ENCODE measurements around the gene MRPL49. TPM values are rescaled to one million over a fixed set of nuclear protein-coding genes. Genes with fewer than 3 reads are reported as not detected.
A peak's percentile ranks its signal among the peaks of the same experiment; 100 is the strongest.
"Not testable (repeated sequence)": the region's sequence is repeated elsewhere in the genome, so short reads cannot be mapped to it uniquely, and the experiment has no call there.

The MRPL49 gene
- polyA plus RNA-seq, 3 donors from 2014 or later: 98.3 to 113 (median 105) TPM

GRCh38 chr11:65117206-65118096, 4.7 kb upstream of the MRPL49 start, which contains the start of gene ZNHIT2:
Gene ZNHIT2, minus strand, starts transcription at chr11:65117701. Its CDS starts 48 bp downstream, at chr11:65117653.
- Mint-ChIP-seq H3K27me3 (ENCODE audit: low read depth in 3 of 3) (peaks cover 16 to 24% (median 17%) of the 10 kb centered on the region in 3 donors), H3K9me3 (no peaks in the 10 kb centered on the region), H3K4me3 (peak within 1 kb of the TSS; percentile 86 to 90 (median 88)), H3K4me1 (peaks cover 52 to 59% of the 10 kb centered on the region in 2 donors), H3K36me3 (peaks cover 3 to 17% (median 9%) of the 10 kb centered on the region in 3 donors), H3K27ac (peak within 1 kb of the TSS; percentile 87 to 99 (median 95))
- peak; percentile 100 for DNase-seq

- Mint-ChIP-seq H3K4me1 (peaks cover 52 to 61% of the 10 kb centered on the region in 2 donors), H3K36me3 (peaks cover 3 to 17% (median 9%) of the 10 kb centered on the region in 3 donors), H3K4me3 (peak overlapping the region; percentile 86 to 90 (median 88)), H3K27ac (peak overlapping the region; percentile 87 to 99 (median 95)), H3K9me3 (no peaks in the 10 kb centered on the region), H3K27me3 (ENCODE audit: low read depth in 3 of 3) (peaks cover 11 to 22% (median 17%) of the 10 kb centered on the region in 3 donors)
- DNase-seq: no peak
Measured at GRCh38 chr11:65118097-65118837, 3.9 kb upstream of the MRPL49 start.

DNA sequence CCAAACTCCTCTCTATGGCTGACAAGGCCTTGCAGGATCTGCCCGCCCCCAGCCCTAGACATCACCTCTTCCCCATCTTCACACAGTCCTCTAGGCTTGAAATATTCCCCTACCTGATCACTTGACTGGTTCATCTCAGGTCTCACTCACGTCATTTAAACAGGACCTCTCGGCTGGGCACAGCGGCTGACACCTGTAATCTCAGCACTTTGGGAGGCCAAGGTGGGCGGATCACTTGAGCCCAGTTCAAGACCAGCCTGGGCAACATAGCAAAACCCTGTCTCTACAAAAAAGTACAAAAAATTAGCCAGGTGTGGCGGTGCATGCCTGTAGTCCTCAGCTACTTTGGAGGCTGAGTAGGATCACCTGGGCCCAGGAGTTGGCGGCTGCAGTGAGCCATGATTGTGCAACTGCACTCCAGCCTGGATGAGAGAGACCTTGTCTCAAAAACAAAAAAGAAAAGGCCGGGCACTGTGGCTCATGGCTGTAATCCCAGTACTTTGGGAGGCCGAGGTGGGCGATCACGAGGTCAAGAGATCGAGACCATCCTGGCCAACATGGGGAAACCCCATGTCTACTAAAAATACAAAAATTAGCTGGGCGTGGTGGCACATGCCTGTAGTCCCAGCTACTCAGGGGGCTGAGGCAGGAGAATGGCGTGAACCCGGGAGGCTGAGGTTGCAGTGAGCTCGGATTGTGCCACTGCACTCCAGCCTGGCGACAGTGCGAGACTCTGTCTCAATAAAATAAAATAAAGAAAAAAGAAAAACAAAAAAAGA, 3.0 kb upstream of the MRPL49 start:
- DNase-seq, H3K9me3 Mint-ChIP-seq: not testable (repeated sequence)
- Mint-ChIP-seq H3K4me1 (peaks cover 47 to 56% of the 10 kb centered on the region in 2 donors), H3K4me3 (peak overlapping the region in 2 of 5 donors; percentile 9 to 100), H3K36me3 (peaks cover 3 to 17% (median 9%) of the 10 kb centered on the region in 3 donors), H3K27ac (peak overlapping the region; percentile 91 to 99 (median 95)), H3K27me3 (ENCODE audit: low read depth in 3 of 3) (peaks cover 11 to 21% (median 17%) of the 10 kb centered on the region in 3 donors)

- Mint-ChIP-seq H3K36me3 (peaks cover 3 to 17% (median 9%) of the 10 kb centered on the region in 3 donors), H3K27me3 (ENCODE audit: low read depth in 3 of 3) (peaks cover 13 to 21% (median 17%) of the 10 kb centered on the region in 3 donors), H3K4me3 (peak overlapping the region; percentile 9 to 100 (median 29)), H3K4me1 (peaks cover 46 to 59% of the 10 kb centered on the region in 2 donors), H3K9me3 (no peaks in the 10 kb centered on the region), H3K27ac (peak overlapping the region; percentile 68 to 99 (median 80))
- no peak for DNase-seq
Measured at GRCh38 chr11:65119670-65119995, 2.5 kb upstream of the MRPL49 start.

DNA sequence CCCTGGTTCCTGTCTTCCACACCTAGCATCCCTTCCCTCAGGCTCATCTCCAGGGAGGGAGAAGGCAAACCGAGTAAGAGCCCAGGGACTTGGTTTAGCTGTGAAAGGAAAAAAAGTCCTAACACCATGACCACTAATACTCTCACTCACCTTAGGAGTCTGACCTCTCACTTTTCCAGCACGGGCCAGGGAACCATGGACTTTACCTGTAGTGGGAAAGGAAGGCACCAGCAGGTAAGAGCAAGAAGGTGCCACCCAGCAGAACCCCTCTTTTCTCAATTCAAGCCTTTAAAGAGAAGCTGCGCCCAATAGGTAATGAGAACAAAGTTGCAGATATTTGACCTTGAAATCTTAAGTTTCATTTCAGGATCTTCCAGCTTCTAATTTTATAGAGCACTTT, 1.3 kb upstream of the MRPL49 start:
- Mint-ChIP-seq H3K36me3 (peaks cover 3 to 17% (median 9%) of the 10 kb centered on the region in 3 donors), H3K27me3 (ENCODE audit: low read depth in 3 of 3) (peaks cover 13 to 21% (median 17%) of the 10 kb centered on the region in 3 donors), H3K4me1 (peaks cover 40 to 59% of the 10 kb centered on the region in 2 donors)

DNA sequence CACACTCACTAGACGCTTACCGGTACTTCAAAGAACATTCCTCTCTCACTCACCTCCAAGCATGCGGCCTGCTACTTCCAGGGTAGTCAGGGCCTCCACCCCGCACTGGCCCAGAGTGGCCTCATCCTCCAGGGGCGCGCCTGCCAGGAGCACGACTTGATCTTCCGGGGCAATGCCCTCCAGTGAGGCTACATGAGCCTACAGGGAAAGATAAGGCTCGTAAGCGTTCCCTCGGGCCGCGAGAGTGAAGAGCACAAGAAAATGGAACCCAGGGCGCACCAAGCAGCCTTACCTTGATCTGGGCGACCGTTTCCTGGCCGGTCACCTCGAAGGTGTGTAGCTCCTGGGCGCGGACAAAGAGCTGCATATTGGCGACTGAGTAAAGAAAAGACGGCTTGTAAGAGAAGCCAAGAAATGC, 665 bp upstream of the MRPL49 start:
- peak in 2 of 3 donors; percentile 24 to 30 for DNase-seq

More for the DNA sequence above, 1.3 kb upstream of the MRPL49 start:
- H3K27ac Mint-ChIP-seq: peak overlapping the region; percentile 98 to 100 (median 100)
- no peaks in the 10 kb centered on the region for H3K9me3 Mint-ChIP-seq
- H3K4me3 Mint-ChIP-seq: peak overlapping the region; percentile 98 to 100 (median 100)
- no peak for DNase-seq

DNA sequence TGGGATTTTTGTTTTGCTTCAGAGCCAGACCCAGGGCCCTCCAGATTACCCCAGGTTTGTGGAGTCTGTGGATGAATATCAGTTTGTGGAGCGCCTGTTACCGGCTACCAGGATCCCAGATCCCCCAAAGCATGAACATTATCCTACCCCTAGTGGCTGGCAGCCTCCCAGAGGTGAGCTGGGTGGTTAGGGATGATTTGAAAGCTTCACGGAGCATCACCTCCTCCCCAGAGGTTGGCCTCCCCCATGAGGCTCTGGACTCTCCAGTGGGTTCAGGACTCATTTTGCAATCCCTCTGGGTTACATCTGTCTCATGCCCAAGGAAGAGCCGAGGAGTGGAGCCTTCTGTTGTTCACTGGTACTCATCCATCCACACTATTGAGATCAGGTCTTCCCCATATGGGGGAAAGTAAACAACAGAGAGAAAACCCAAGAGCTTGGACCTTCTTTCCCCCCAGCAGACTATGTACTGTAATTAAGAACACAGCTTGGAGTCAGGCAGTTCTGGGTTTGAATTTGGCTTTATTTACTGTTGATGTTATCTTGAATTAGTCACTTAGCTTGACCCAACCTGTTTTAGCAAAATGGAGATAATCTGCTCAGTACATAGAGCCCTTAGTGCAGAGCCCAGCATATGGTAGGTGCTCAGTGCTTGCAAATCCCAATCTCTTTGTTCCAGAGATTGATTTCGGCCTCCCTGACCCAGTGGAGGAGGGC, 2.5 kb downstream of the MRPL49 start:
- Mint-ChIP-seq H3K27me3 (ENCODE audit: low read depth in 3 of 3) (peaks cover 4 to 10% (median 6%) of the 10 kb centered on the region in 3 donors), H3K36me3 (peaks cover 0 to 23% (median 9%) of the 10 kb centered on the region in 3 donors), H3K4me3 (peak overlapping the region in 4 of 5 donors; percentile 36 to 57 (median 48)), H3K27ac (peak overlapping the region in 3 of 6 donors; percentile 27 to 80 (median 52)), H3K9me3 (no peaks in the 10 kb centered on the region), H3K4me1 (peaks cover 24 to 43% of the 10 kb centered on the region in 2 donors)
- DNase-seq: no peak

More for the DNA sequence above, 665 bp upstream of the MRPL49 start:
- H3K9me3 Mint-ChIP-seq: no peaks in the 10 kb centered on the region
- peaks cover 3 to 19% (median 10%) of the 10 kb centered on the region in 3 donors for H3K36me3 Mint-ChIP-seq
- peak overlapping the region; percentile 98 to 100 (median 100) for H3K27ac Mint-ChIP-seq
- peaks cover 37 to 59% of the 10 kb centered on the region in 2 donors for H3K4me1 Mint-ChIP-seq
- H3K27me3 Mint-ChIP-seq (ENCODE audit: low read depth in 3 of 3): peaks cover 13 to 21% (median 17%) of the 10 kb centered on the region in 3 donors
- peak overlapping the region; percentile 98 to 100 (median 100) for H3K4me3 Mint-ChIP-seq

DNA sequence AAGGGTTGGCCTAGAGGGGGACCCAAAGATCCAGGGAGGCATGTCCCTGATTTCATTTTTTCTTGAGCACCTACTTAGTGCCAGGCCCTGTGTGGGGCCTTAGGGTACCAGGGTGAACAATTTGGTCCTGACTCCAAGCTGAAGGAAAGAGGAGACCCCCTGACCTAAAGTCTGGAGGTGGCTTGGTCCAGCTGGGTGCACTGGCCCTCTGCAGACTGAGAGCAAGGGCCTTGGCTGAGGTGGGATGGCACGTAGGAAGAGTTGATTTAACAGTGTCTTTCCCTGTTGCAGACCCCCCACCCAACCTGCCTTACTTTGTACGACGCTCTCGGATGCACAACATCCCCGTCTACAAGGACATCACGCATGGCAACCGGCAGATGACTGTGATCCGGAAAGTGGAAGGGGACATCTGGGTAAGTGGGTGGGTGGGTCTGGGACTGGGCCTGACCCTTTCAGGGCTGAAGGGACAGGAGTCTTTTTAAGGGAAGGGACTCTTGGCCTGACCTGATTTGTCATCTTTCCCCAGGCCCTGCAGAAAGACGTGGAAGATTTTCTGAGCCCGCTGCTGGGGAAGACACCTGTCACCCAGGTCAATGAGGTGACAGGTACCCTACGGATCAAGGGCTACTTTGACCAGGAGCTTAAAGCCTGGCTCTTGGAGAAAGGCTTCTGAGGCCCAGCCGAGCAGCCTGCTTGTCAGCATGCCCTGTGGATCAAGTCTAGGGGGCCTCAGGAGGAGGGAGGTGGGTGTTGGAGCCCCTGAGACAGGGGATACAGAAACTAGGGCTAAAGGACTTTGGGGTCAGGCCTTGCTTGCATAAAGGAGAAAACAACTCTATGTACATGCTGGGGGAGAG, 3.3 kb downstream of the MRPL49 start:
- H3K4me3 Mint-ChIP-seq: no peak overlapping the region
- no peak for DNase-seq
- H3K36me3 Mint-ChIP-seq: peaks cover 0 to 20% (median 5%) of the 10 kb centered on the region in 3 donors
- H3K27me3 Mint-ChIP-seq (ENCODE audit: low read depth in 3 of 3): peaks cover 4 to 10% (median 6%) of the 10 kb centered on the region in 3 donors
- peak overlapping the region in 1 of 6 donors; percentile 78 for H3K27ac Mint-ChIP-seq
- no peaks in the 10 kb centered on the region for H3K9me3 Mint-ChIP-seq
- H3K4me1 Mint-ChIP-seq: peaks cover 24 to 35% of the 10 kb centered on the region in 2 donors

DNA sequence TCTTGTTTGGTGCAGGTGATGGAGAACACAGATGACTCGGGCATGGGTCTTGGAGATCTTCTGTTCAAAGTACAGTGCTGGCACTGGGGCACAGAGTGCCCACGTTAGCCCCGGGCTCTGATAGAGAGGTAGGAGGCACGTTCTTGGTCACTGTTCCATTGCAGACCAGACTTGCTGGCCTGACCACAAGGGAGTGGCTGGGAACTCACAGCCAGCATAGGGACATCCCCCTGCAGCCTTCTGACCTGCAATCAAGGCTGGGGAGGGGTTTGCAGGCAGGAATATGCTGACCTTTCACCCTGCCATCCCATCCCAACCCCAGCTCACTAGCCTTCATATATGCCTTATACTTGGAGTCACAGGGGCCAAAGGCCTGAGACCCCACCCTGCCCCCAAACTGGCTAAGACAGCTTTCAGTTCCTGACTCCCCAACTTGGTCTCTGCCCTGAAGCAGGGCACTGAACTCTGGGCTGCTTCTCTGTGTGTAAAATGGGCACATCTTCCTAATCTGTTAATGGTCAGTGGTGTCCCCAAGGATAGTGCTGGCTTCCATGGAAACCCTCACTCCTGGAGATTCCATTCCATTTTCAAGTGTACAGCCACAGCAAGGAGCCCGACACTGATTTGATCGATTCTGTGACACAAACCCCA, 4.6 kb downstream of the MRPL49 start:
- Mint-ChIP-seq H3K4me1 (peaks cover 18 to 22% of the 10 kb centered on the region in 2 donors), H3K4me3 (no peak overlapping the region), H3K27me3 (ENCODE audit: low read depth in 3 of 3) (peaks cover 4 to 7% (median 5%) of the 10 kb centered on the region in 3 donors), H3K36me3 (peaks cover 3 to 22% (median 7%) of the 10 kb centered on the region in 3 donors), H3K9me3 (no peaks in the 10 kb centered on the region), H3K27ac (peak overlapping the region in 2 of 6 donors; percentile 40 to 50)
- no peak for DNase-seq

- DNase-seq: no peak
- peaks cover 3 to 19% (median 7%) of the 10 kb centered on the region in 3 donors for H3K36me3 Mint-ChIP-seq
- no peaks in the 10 kb centered on the region for H3K9me3 Mint-ChIP-seq
- no peak overlapping the region for H3K4me3 Mint-ChIP-seq
- peaks cover 0 to 2% (median under 1%) of the 10 kb centered on the region in 3 donors for H3K27me3 Mint-ChIP-seq (ENCODE audit: low read depth in 3 of 3)
- H3K27ac Mint-ChIP-seq: peak overlapping the region in 1 of 6 donors; percentile 24
- H3K4me1 Mint-ChIP-seq: peaks cover 14 to 17% of the 10 kb centered on the region in 2 donors
Measured at GRCh38 chr11:65127473-65128181, 5.5 kb downstream of the MRPL49 start.
